ENCODE data around the gene CUX1.

The CUX1 gene

DNA sequence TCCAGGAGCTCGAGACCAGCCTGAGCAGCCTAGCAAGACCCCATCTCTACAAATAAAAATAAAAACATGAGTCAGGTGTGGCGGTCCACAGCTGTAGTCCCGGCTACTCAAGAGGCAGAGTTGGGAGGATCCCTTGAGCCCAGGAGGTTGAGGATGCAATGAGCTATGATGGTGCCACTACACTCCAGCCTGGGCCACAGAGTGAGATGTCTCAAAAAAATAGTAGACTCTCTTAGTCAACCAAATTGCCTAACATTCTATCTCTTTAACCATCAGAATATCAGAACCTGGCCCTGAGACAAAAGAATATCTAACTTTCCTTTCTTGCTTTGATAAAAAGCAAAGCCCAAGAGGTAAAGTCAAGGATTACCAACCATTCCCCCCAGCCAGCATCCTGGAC, 35.0 kb upstream of the CUX1 start:
- no peak for TF ChIP-seq ZIC2 (tag by site-specific recombination; IDR thresholded peaks at IDR 0.05)
- no peak for TF ChIP-seq ZNF248 (tag by site-specific recombination; IDR thresholded peaks at IDR 0.05)
- TF ChIP-seq ZNF433 (tag by site-specific recombination; IDR thresholded peaks at IDR 0.05; ENCODE audit: low read depth): no peak
- TF ChIP-seq, protein P1, sequence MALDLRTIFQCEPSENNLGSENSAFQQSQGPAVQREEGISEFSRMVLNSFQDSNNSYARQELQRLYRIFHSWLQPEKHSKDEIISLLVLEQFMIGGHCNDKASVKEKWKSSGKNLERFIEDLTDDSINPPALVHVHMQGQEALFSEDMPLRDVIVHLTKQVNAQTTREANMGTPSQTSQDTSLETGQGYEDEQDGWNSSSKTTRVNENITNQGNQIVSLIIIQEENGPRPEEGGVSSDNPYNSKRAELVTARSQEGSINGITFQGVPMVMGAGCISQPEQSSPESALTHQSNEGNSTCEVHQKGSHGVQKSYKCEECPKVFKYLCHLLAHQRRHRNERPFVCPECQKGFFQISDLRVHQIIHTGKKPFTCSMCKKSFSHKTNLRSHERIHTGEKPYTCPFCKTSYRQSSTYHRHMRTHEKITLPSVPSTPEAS (tag by site-specific recombination; IDR thresholded peaks at IDR 0.05): no peak
- no peak for TF ChIP-seq ZNF837 (tag by site-specific recombination; IDR thresholded peaks at IDR 0.05)
- no peak for TF ChIP-seq EGR2 (tag by site-specific recombination; IDR thresholded peaks at IDR 0.05; ENCODE audit: low read depth)
- TF ChIP-seq, protein P2, sequence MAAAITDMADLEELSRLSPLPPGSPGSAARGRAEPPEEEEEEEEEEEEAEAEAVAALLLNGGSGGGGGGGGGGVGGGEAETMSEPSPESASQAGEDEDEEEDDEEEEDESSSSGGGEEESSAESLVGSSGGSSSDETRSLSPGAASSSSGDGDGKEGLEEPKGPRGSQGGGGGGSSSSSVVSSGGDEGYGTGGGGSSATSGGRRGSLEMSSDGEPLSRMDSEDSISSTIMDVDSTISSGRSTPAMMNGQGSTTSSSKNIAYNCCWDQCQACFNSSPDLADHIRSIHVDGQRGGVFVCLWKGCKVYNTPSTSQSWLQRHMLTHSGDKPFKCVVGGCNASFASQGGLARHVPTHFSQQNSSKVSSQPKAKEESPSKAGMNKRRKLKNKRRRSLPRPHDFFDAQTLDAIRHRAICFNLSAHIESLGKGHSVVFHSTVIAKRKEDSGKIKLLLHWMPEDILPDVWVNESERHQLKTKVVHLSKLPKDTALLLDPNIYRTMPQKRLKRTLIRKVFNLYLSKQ (tag by site-specific recombination; IDR thresholded peaks at IDR 0.05; ENCODE audit: borderline replicate concordance): no peak
- TF ChIP-seq ZNF211 (tag by site-specific recombination; IDR thresholded peaks at IDR 0.05; ENCODE audit: low read depth): no peak
- TF ChIP-seq ZEB2 (tag by site-specific recombination; IDR thresholded peaks at IDR 0.05): no peak
- no peak for TF ChIP-seq MYNN (tag by site-specific recombination; IDR thresholded peaks at IDR 0.05; ENCODE audit: borderline replicate concordance)
- TF ChIP-seq, protein P3, sequence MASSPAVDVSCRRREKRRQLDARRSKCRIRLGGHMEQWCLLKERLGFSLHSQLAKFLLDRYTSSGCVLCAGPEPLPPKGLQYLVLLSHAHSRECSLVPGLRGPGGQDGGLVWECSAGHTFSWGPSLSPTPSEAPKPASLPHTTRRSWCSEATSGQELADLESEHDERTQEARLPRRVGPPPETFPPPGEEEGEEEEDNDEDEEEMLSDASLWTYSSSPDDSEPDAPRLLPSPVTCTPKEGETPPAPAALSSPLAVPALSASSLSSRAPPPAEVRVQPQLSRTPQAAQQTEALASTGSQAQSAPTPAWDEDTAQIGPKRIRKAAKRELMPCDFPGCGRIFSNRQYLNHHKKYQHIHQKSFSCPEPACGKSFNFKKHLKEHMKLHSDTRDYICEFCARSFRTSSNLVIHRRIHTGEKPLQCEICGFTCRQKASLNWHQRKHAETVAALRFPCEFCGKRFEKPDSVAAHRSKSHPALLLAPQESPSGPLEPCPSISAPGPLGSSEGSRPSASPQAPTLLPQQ (tag by site-specific recombination; IDR thresholded peaks at IDR 0.05): no peak
- TF ChIP-seq ZNF37A (tag by site-specific recombination; IDR thresholded peaks at IDR 0.05): no peak
- no peak for TF ChIP-seq ZNF391 (tag by site-specific recombination; IDR thresholded peaks at IDR 0.05; ENCODE audit: borderline replicate concordance, low read depth)
- TF ChIP-seq ZFP37 (tag by site-specific recombination; IDR thresholded peaks at IDR 0.05): no peak
- TF ChIP-seq KLF16 (tag by site-specific recombination; IDR thresholded peaks at IDR 0.05): no peak
- no peak for TF ChIP-seq ZNF792 (tag by site-specific recombination; IDR thresholded peaks at IDR 0.05)
- TF ChIP-seq GFI1B (tag by site-specific recombination; IDR thresholded peaks at IDR 0.05): no peak
- no peak for TF ChIP-seq ZNF184 (tag by site-specific recombination; IDR thresholded peaks at IDR 0.05)
- ChIA-PET POLR2A (no interaction called here), CTCF (interaction anchor here (0.6 kb wide), 2 partner anchors 48 to 99 kb away, joined by 3 to 5 read pairs; no protein-coding TSS in a partner anchor)
- no peak overlapping the region for H3K27ac ChIP-seq (ENCODE audit: extremely low read depth, low read depth, low read length)
- no peaks in the 10 kb centered on the region for H3K9me3 ChIP-seq (ENCODE audit: control insufficient read depth, insufficient read depth, low read depth, low read length)
- no peak overlapping the region for H3K4me3 ChIP-seq (ENCODE audit: low read depth, low read length)
- no peaks in the 10 kb centered on the region for H3K4me1 ChIP-seq (ENCODE audit: control insufficient read depth, insufficient read depth, low read length)
- no peaks in the 10 kb centered on the region for H3K36me3 ChIP-seq (ENCODE audit: control insufficient read depth in 2 of 2, insufficient read depth in 1 of 2, low read length in 2 of 2)

DNA sequence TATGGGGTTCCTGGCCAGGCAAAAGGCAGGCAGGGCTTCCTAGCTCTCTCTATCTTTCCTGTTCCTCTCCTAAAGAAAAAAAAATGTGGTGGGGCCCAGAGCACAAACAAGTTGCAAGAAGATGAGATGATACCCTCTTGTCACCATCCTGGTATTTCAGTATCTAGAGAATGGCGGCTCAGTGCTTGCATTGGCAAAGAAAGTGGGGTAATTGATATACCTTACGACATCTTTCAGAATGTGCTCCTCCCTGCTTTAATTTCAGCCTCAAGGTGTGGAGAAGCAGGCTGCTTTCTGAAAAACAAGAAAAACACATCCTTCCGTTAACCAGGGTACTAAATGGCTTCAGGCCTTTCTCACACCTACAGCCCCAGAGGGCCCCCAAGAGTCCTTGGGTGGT, 34.5 kb upstream of the CUX1 start:
- no peaks in the 10 kb centered on the region for H3K9me3 ChIP-seq (ENCODE audit: control insufficient read depth, insufficient read depth, low read depth, low read length)
- ChIA-PET POLR2A (no interaction called here), CTCF (interaction anchor here (0.6 kb wide), 2 partner anchors 48 to 99 kb away, joined by 3 to 5 read pairs; no protein-coding TSS in a partner anchor)
- TF ChIP-seq ZNF837 (tag by site-specific recombination; IDR thresholded peaks at IDR 0.05) (no peak), ZNF792 (tag by site-specific recombination; IDR thresholded peaks at IDR 0.05) (no peak), ZNF292 (tag by site-specific recombination; IDR thresholded peaks at IDR 0.05; ENCODE audit: borderline replicate concordance, low read depth) (no peak), ZNF747 (tag by site-specific recombination; IDR thresholded peaks at IDR 0.05) (no peak), ZNF169 (tag by site-specific recombination; IDR thresholded peaks at IDR 0.05) (no peak), GFI1B (tag by site-specific recombination; IDR thresholded peaks at IDR 0.05) (no peak), ZFP69B (tag by site-specific recombination; IDR thresholded peaks at IDR 0.05) (no peak), ZNF248 (tag by site-specific recombination; IDR thresholded peaks at IDR 0.05) (no peak), ZSCAN23 (tag by site-specific recombination; IDR thresholded peaks at IDR 0.05) (no peak), KLF8 (tag by site-specific recombination; IDR thresholded peaks at IDR 0.05) (no peak)
- TF ChIP-seq, protein P2 (tag by site-specific recombination; IDR thresholded peaks at IDR 0.05; ENCODE audit: borderline replicate concordance): no peak
- TF ChIP-seq, protein P4, sequence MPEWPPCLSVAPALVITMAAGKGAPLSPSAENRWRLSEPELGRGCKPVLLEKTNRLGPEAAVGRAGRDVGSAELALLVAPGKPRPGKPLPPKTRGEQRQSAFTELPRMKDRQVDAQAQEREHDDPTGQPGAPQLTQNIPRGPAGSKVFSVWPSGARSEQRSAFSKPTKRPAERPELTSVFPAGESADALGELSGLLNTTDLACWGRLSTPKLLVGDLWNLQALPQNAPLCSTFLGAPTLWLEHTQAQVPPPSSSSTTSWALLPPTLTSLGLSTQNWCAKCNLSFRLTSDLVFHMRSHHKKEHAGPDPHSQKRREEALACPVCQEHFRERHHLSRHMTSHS (tag by site-specific recombination; IDR thresholded peaks at IDR 0.05): no peak
- TF ChIP-seq, protein P5, sequence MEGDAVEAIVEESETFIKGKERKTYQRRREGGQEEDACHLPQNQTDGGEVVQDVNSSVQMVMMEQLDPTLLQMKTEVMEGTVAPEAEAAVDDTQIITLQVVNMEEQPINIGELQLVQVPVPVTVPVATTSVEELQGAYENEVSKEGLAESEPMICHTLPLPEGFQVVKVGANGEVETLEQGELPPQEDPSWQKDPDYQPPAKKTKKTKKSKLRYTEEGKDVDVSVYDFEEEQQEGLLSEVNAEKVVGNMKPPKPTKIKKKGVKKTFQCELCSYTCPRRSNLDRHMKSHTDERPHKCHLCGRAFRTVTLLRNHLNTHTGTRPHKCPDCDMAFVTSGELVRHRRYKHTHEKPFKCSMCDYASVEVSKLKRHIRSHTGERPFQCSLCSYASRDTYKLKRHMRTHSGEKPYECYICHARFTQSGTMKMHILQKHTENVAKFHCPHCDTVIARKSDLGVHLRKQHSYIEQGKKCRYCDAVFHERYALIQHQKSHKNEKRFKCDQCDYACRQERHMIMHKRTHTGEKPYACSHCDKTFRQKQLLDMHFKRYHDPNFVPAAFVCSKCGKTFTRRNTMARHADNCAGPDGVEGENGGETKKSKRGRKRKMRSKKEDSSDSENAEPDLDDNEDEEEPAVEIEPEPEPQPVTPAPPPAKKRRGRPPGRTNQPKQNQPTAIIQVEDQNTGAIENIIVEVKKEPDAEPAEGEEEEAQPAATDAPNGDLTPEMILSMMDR (tag by site-specific recombination; IDR thresholded peaks at IDR 0.05): no peak
- no peak overlapping the region for H3K27ac ChIP-seq (ENCODE audit: extremely low read depth, low read depth, low read length)
- no peaks in the 10 kb centered on the region for H3K36me3 ChIP-seq (ENCODE audit: control insufficient read depth in 2 of 2, insufficient read depth in 1 of 2, low read length in 2 of 2)
- no peaks in the 10 kb centered on the region for H3K4me1 ChIP-seq (ENCODE audit: control insufficient read depth, insufficient read depth, low read length)
- H3K4me3 ChIP-seq (ENCODE audit: low read depth, low read length): no peak overlapping the region
